Measurements from ENCODE around the gene GPR157. TPM values are rescaled to one million over a fixed set of nuclear protein-coding genes. Genes with fewer than 3 reads are reported as not detected.
A peak's percentile ranks its signal among the peaks of the same experiment; 100 is the strongest.

Gene GPR157
- total RNA-seq, 1 donor from 2014 or later = 0.76 TPM

- H3K27me3 Mint-ChIP-seq (ENCODE audit: unreplicated experiment) = peaks cover 4% of the 10 kb centered on the region
- H3K4me3 Mint-ChIP-seq (ENCODE audit: unreplicated experiment) = no peak overlapping the region
- no peaks in the 10 kb centered on the region for H3K4me1 Mint-ChIP-seq (ENCODE audit: low read depth, unreplicated experiment)
- H3K9me3 Mint-ChIP-seq (ENCODE audit: unreplicated experiment) = no peaks in the 10 kb centered on the region
- no peaks in the 10 kb centered on the region for H3K36me3 Mint-ChIP-seq (ENCODE audit: unreplicated experiment)
- H3K27ac Mint-ChIP-seq (ENCODE audit: unreplicated experiment) = no peak overlapping the region
- no peak for TF ChIP-seq CTCF (IDR thresholded peaks at IDR 0.05; ENCODE audit: partially characterized antibody, unreplicated experiment)
- DNase-seq = no peak
These were observed 23.5 kb downstream of the GPR157 start for GRCh38 chr1:9105336-9105867.

GRCh38 chr1:9101510-9102146, 27.3 kb downstream of the GPR157 start:
- peak; percentile 44 for TF ChIP-seq CTCF (IDR thresholded peaks at IDR 0.05; ENCODE audit: partially characterized antibody, unreplicated experiment)
- Mint-ChIP-seq H3K4me3 (ENCODE audit: unreplicated experiment) (no peak overlapping the region), H3K9me3 (ENCODE audit: unreplicated experiment) (no peaks in the 10 kb centered on the region), H3K4me1 (ENCODE audit: low read depth, unreplicated experiment) (no peaks in the 10 kb centered on the region), H3K27me3 (ENCODE audit: unreplicated experiment) (peaks cover 4% of the 10 kb centered on the region), H3K27ac (ENCODE audit: unreplicated experiment) (no peak overlapping the region), H3K36me3 (ENCODE audit: unreplicated experiment) (peaks cover 7% of the 10 kb centered on the region)
- peak; percentile 58 for DNase-seq

GRCh38 chr1:9100471-9101043, 28.3 kb downstream of the GPR157 start:
- no peak for TF ChIP-seq CTCF (IDR thresholded peaks at IDR 0.05; ENCODE audit: partially characterized antibody, unreplicated experiment)
- DNase-seq = no peak
- Mint-ChIP-seq H3K4me3 (ENCODE audit: unreplicated experiment) (no peak overlapping the region), H3K4me1 (ENCODE audit: low read depth, unreplicated experiment) (no peaks in the 10 kb centered on the region), H3K27ac (ENCODE audit: unreplicated experiment) (no peak overlapping the region), H3K27me3 (ENCODE audit: unreplicated experiment) (peaks cover 1% of the 10 kb centered on the region), H3K9me3 (ENCODE audit: unreplicated experiment) (no peaks in the 10 kb centered on the region), H3K36me3 (ENCODE audit: unreplicated experiment) (peaks cover 13% of the 10 kb centered on the region)

- H3K9me3 Mint-ChIP-seq (ENCODE audit: unreplicated experiment) = no peaks in the 10 kb centered on the region
- H3K4me3 Mint-ChIP-seq (ENCODE audit: unreplicated experiment) = no peak overlapping the region
- no peak for DNase-seq
- TF ChIP-seq CTCF (IDR thresholded peaks at IDR 0.05; ENCODE audit: partially characterized antibody, unreplicated experiment) = no peak
- H3K36me3 Mint-ChIP-seq (ENCODE audit: unreplicated experiment) = peaks cover 16% of the 10 kb centered on the region
- H3K4me1 Mint-ChIP-seq (ENCODE audit: low read depth, unreplicated experiment) = no peaks in the 10 kb centered on the region
- H3K27ac Mint-ChIP-seq (ENCODE audit: unreplicated experiment) = no peak overlapping the region
- H3K27me3 Mint-ChIP-seq (ENCODE audit: unreplicated experiment) = no peaks in the 10 kb centered on the region
These were observed 29.3 kb downstream of the GPR157 start for GRCh38 chr1:9099555-9099954.
